ENCODE measurements around the gene MYMK. TPM values are rescaled to one million over a fixed set of nuclear protein-coding genes. Genes with fewer than 3 reads are reported as not detected.

Gene MYMK
- total and polyA plus RNA-seq, 2 of the 13 experiments (the other 11 are each of a cell fraction or from before 2014, with no cell fraction given), result not detected

DNA sequence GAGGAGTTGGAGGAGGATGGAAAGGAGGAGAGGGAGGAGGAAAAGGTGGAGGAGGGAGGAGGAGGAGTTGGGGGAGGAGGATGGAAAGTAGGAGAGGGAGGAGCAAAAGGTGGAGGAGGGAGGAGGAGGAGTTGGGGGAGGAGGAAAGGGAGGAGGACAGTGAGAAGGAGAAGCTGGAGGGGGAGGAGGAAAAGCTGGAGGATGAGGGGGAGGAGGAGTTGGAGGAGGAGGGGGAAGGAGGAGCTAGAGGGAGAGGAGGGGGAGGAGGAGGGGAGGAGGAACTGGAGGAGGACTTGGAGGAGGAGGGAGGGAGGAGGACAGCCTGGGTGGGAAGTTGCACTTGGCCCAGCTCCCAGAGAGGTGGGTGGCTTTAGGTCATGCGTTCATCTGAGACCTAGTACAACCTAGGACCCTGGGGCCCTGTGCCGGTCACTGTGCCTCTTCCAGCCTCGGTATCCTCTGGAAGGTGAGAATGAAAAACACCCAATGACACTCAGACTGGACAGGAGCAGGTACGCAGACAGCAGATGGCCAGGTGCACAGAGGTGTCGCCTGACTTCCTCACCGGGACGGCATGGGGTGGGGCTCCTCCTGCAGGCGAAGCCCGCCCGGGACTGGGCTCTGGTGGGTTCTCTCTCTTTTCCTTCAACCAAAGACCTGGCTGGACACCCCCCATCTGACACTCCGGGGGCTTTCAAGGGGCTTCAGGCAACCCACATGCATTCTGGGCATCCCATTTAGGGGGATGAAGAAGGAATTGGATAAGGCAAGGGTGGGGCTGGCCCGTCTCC lies 33.7 kb downstream of the MYMK start:
- H3K4me3 ChIP-seq (replicated peaks in 1 of 3; ENCODE audit: insufficient read depth in 1 of 3, low read depth in 2 of 3, low read length in 3 of 3), result no peak overlapping the region
- WGBS (ENCODE audit: low lambda C conversion rate), result 23% methylated on average over 6 of the region's 12 CpGs
- peaks cover 14 to 73% of the 10 kb centered on the region in 2 experiments for H3K27me3 ChIP-seq (ENCODE audit: control insufficient read depth in 1 of 2, insufficient read depth in 2 of 2, low read length in 2 of 2)
- H4K20me1 ChIP-seq (ENCODE audit: insufficient read depth, low read length), result no peaks in the 10 kb centered on the region
- H3K79me2 ChIP-seq (ENCODE audit: insufficient read depth, low read length), result no peaks in the 10 kb centered on the region
- H3K4me1 ChIP-seq (ENCODE audit: insufficient read depth, low read length), result peaks cover 85% of the 10 kb centered on the region
- no peak overlapping the region for H3K4me2 ChIP-seq (ENCODE audit: low read depth, low read length)
- no peak overlapping the region for H3K27ac ChIP-seq (ENCODE audit: extremely low read length, insufficient read depth, low read length)
- no peaks in the 10 kb centered on the region for H3K36me3 ChIP-seq (replicated peaks in 1 of 2; ENCODE audit: control insufficient read depth in 1 of 2, insufficient read depth in 2 of 2, low read length in 2 of 2)
- TF ChIP-seq GATA4 (IDR thresholded peaks at IDR 0.05; ENCODE audit: borderline replicate concordance, low read depth), result no peak
- peak; percentile 34 for TF ChIP-seq HNRNPK (IDR thresholded peaks at IDR 0.05; ENCODE audit: low read depth, low read length, poor library complexity, severe bottlenecking)
- no peak for TF ChIP-seq CBX5 (CRISPR knock-in tag; IDR thresholded peaks at IDR 0.05; ENCODE audit: borderline replicate concordance)
- no peak for TF ChIP-seq TAF1 (CRISPR knock-in tag; IDR thresholded peaks at IDR 0.05)
- 0 out of 2 replicates have a peak, but pooled peaks have one; percentile 54 for TF ChIP-seq PCBP1 (IDR thresholded peaks at IDR 0.05; ENCODE audit: borderline replicate concordance, low read depth, low read length)
- peak; percentile 45 for TF ChIP-seq ZNF263 (CRISPR knock-in tag; IDR thresholded peaks at IDR 0.05)
- TF ChIP-seq FOXP1 (IDR thresholded peaks at IDR 0.05), result no peak
- TF ChIP-seq FOXP1 (CRISPR knock-in tag; IDR thresholded peaks at IDR 0.05), result no peak
- no peak for TF ChIP-seq ZSCAN9 (CRISPR knock-in tag; IDR thresholded peaks at IDR 0.05; ENCODE audit: borderline replicate concordance)
- TF ChIP-seq, protein P1, sequence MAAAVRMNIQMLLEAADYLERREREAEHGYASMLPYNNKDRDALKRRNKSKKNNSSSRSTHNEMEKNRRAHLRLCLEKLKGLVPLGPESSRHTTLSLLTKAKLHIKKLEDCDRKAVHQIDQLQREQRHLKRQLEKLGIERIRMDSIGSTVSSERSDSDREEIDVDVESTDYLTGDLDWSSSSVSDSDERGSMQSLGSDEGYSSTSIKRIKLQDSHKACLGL (CRISPR knock-in tag; IDR thresholded peaks at IDR 0.05), result no peak
- no peak for TF ChIP-seq ZFX (CRISPR knock-in tag; IDR thresholded peaks at IDR 0.05; ENCODE audit: low read depth)
- no peaks in the 10 kb centered on the region for H3K9me3 ChIP-seq (ENCODE audit: low read length)
- ATAC-seq (no peak), FAIRE-seq (no peak), DNase-seq (ENCODE audit: low spot score) (no peak)
- ChIA-PET POLR2A (no interaction called here), CTCF (ENCODE audit: low intra/inter-chr PET ratio, low total read pairs) (no interaction called here)
- BruUV-seq (replicated peaks), result no TSS peak
- in situ Hi-C loops (cut with HindIII; ENCODE audit: extremely low pct_ligation_motif_present, low pct_unique_long_range_greater_than_20kb) (no loop called here), intact Hi-C loops (cut with micrococcal nuclease; ENCODE audit: unreplicated experiment) (no loop called here)
- H3K9ac ChIP-seq (ENCODE audit: insufficient read depth, low read depth, low read length), result no peak overlapping the region
- H2AFZ ChIP-seq (ENCODE audit: low read length), result no peak overlapping the region
